Right atrium auricular region (tissue), 2 donors: ENCODE results near the gene TRANK1. TPM values are rescaled to one million over a fixed set of nuclear protein-coding genes. Genes with fewer than 3 reads are reported as not detected.

Experiments used
- DNase-seq: peaks from one replicate; pipeline ENCODE4 v3.0.0-alpha.2; 2019; ENCODE audit warnings: low spot score
- H3K27ac ChIP-seq, 2 donors: fragments of 200-600 bp; sonication (generic); 1 replicate in 1 of 2; 2 replicates in 1 of 2; pipeline ENCODE4 v1.5.1; 2016 to 2019
- H3K27me3 ChIP-seq, 2 donors: fragments of 200-600 bp; sonication (generic); one replicate each; pipeline versions ENCODE4 v1.5.1 to v1.6.0; 2017 to 2019
- H3K36me3 ChIP-seq: fragments of 200-600 bp; sonication (generic); one replicate; pipeline ENCODE4 v1.5.1; 2016
- H3K4me1 ChIP-seq, 2 donors: fragments of 200-600 bp; sonication (generic); one replicate each; pipeline versions ENCODE4 v1.5.1 to v1.6.0; 2017 to 2019
- H3K4me3 ChIP-seq, 2 donors: fragments of 200-600 bp; sonication (generic); 1 replicate in 1 of 2; 2 replicates in 1 of 2; pipeline ENCODE4 v1.5.1; 2017 to 2019; ENCODE audit warnings: mild to moderate bottlenecking in 1 of 2, moderate library complexity in 1 of 2
- H3K9me3 ChIP-seq, 2 donors: fragments of 200-600 bp; sonication (generic); one replicate each; pipeline ENCODE4 v1.5.1; 2019
- total RNA-seq, 2 donors: library from RNA; depleted of rRNA; stranded (reverse); fragments of >200 nt; gene quantifications; one replicate each; pipeline ENCODE4 v1.1.0, GENCODE V29; 2016
- TF ChIP-seq, protein P1 (sequence below), 2 donors: fragments of 200-600 bp; sonication (generic); IDR thresholded peaks; one replicate each; pipeline ENCODE4 v1.5.1; 2019; ENCODE audit warnings: antibody characterized with exemption in 2 of 2

The TRANK1 gene
- total RNA-seq, 2 donors from 2014 or later = 5.7 to 10.3 TPM

DNA sequence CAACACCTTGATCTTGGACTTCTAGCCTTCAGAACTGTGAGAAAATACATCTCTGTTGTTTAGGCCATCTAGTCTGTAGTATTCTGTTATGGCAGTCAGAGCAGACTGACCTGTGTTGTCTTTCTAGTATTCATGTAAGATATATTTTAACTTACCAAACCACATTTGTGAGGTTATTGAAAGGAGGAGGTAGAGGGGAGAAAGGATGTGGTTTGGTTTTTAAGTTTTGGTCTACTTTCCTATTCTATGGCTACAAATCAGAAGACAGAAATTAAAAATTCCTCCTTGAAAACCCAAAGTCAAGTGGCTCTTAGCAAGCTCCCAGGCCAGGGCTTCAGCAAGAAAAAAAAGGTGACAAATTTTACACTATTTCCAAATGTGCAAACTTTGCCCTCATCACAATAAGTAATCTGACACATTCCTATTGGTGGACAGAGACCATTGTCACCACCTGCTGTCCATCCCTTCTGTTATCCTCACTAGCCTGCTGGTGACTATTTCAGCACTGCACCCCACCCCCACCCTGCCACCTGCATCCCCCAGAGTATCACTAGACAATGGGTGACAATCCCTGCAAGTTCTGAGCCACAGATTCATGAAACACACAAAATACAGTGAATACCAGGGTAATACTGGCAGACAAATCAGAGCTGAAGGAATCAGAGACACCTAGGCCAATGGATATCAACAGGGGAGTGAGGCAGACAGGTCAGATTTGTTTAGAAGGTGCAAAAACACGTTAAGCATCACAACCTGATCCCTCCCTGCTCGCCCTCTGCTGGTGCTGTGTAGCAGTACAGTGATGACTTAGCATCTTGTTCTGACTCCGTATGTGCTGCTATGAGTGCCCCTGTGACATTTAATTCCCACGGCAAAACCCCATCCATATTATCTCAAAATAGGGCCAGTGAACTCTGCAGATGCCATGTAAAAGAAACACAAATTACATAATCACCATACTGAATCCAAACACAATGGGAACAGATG, 101.5 kb downstream of the TRANK1 start:
- DNase-seq = no peak
- H3K9me3 ChIP-seq = peaks cover 3 to 10% of the 10 kb centered on the region in 2 donors
- H3K36me3 ChIP-seq = peaks cover 52% of the 10 kb centered on the region
- H3K27ac ChIP-seq = no peak overlapping the region
- H3K4me3 ChIP-seq = no peak overlapping the region
- H3K4me1 ChIP-seq = no peaks in the 10 kb centered on the region
- no peaks in the 10 kb centered on the region for H3K27me3 ChIP-seq
- TF ChIP-seq, protein P1, sequence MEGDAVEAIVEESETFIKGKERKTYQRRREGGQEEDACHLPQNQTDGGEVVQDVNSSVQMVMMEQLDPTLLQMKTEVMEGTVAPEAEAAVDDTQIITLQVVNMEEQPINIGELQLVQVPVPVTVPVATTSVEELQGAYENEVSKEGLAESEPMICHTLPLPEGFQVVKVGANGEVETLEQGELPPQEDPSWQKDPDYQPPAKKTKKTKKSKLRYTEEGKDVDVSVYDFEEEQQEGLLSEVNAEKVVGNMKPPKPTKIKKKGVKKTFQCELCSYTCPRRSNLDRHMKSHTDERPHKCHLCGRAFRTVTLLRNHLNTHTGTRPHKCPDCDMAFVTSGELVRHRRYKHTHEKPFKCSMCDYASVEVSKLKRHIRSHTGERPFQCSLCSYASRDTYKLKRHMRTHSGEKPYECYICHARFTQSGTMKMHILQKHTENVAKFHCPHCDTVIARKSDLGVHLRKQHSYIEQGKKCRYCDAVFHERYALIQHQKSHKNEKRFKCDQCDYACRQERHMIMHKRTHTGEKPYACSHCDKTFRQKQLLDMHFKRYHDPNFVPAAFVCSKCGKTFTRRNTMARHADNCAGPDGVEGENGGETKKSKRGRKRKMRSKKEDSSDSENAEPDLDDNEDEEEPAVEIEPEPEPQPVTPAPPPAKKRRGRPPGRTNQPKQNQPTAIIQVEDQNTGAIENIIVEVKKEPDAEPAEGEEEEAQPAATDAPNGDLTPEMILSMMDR (IDR thresholded peaks at IDR 0.05) = peak; percentile 22 to 60

DNA sequence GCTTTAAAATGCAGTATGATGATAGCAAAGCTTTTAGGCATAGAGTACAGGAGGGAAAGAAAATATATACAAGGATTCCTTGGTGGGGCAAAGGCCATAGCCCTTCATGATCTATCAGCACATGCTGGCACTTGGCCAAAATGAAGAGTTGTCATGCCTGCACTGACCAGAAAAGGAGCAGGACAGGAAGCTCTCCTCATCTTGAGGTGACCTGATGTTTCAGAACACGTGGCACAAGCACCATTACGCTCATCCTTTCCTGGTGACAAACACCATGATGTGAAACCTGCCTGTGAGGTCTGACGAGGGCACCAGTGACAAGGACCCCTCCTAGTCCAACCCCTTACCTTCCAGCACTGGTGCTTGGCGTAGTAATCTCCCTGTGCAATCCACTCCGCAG, 102.6 kb downstream of the TRANK1 start:
- no peak for DNase-seq
- H3K36me3 ChIP-seq = peaks cover 58% of the 10 kb centered on the region
- H3K27ac ChIP-seq = no peak overlapping the region
- peaks cover 3 to 10% of the 10 kb centered on the region in 2 donors for H3K9me3 ChIP-seq
- no peaks in the 10 kb centered on the region for H3K27me3 ChIP-seq
- no peaks in the 10 kb centered on the region for H3K4me1 ChIP-seq
- H3K4me3 ChIP-seq = no peak overlapping the region
- TF ChIP-seq, protein P1 (IDR thresholded peaks at IDR 0.05) = no peak

DNA sequence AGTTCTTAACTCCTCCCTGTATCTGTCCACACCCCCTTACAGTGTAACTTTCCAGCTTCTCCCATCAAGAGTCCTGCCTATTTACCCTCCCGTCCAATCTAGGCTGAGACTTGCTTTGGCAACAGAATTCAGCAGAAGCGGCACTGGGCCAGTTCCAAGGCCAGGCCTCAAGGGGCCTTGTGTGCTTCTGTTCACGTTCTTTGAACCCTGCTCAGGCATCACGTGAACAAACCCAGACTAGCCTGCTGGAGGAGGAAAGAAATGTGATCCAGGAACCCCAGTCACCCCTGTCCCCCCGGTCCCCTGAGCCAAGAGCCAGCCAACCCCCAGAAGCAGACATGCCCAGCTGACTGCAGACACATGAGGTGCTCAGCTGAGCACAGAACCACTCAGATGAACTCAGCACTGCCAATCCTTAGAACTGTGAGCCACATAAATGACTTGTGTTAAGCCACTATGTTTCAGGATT, 104.4 kb downstream of the TRANK1 start:
- H3K27ac ChIP-seq = no peak overlapping the region
- no peaks in the 10 kb centered on the region for H3K4me1 ChIP-seq
- no peaks in the 10 kb centered on the region for H3K27me3 ChIP-seq
- no peak overlapping the region for H3K4me3 ChIP-seq
- DNase-seq = peak; percentile 42
- H3K9me3 ChIP-seq = peaks cover 3 to 10% of the 10 kb centered on the region in 2 donors
- TF ChIP-seq, protein P1 (IDR thresholded peaks at IDR 0.05) = no peak
- H3K36me3 ChIP-seq = peaks cover 43% of the 10 kb centered on the region

DNA sequence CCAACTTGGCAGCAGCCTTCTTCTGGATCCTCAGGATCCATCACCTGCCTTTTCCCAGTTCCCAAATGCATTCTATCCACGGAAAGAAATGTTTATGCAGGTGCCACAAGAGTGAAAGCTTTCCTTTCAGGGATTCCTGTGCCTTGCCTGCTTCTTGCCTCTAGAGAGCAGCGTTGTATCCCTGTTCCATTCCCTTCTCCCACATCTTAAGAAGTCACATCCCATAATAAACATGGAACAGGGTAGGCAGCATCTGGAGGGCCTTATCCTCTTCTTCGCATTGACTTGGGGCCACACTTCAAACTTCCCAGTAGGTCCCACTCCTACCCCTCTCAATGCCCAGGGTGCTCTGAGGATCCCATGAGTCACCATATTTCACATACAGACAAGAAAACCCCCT, 107.8 kb downstream of the TRANK1 start:
- Histone ChIP-seq H3K36me3 (peaks cover 39% of the 10 kb centered on the region), H3K9me3 (peaks cover 3 to 10% of the 10 kb centered on the region in 2 donors), H3K4me3 (no peak overlapping the region), H3K27ac (no peak overlapping the region), H3K27me3 (no peaks in the 10 kb centered on the region), H3K4me1 (no peaks in the 10 kb centered on the region)
- TF ChIP-seq, protein P1 (IDR thresholded peaks at IDR 0.05) = no peak
- DNase-seq = peak; percentile 13

DNA sequence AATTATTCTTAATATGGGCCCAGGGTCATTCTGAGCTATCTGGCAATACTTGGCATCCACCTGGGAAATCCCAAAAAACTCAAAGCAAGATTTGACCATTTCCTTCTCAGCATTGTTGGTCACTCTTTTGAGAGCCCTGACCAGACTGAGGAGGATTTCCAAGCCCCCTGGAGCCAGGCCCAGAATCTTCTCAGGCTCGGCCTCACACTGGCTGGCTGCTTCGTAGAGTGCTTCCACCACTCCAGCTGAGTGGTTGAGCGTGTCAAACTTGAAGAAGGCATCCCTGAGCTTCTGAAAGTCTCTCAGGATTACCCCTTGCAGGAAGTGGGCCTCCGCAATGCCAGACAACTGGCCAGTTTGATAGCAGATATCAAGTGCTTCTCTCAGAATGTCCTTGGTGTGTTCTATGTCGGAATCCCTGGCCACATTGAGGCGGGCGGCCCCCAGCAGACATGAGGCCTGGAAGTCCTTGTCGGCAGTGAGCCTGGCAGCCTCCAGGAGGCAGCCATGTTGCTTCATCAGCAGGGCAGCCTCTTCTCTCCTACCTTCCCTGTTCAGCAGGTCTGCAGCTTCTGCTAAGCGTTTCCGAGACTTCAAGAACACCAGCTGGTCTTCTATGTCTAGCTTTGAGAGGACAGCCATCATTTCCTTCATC, 111.6 kb downstream of the TRANK1 start:
- no peak overlapping the region for H3K4me3 ChIP-seq
- peaks cover 25% of the 10 kb centered on the region for H3K36me3 ChIP-seq
- TF ChIP-seq, protein P1 (IDR thresholded peaks at IDR 0.05) = no peak
- no peaks in the 10 kb centered on the region for H3K4me1 ChIP-seq
- no peaks in the 10 kb centered on the region for H3K9me3 ChIP-seq
- H3K27me3 ChIP-seq = no peaks in the 10 kb centered on the region
- DNase-seq = no peak
- H3K27ac ChIP-seq = no peak overlapping the region
